ENCODE data around the gene HDAC4. TPM values are rescaled to one million over a fixed set of nuclear protein-coding genes. Genes with fewer than 3 reads are reported as not detected.

HDAC4 gene
- total and polyA plus RNA-seq, 3 experiments from 2014 or later: 8.3 to 28.8 (median 24.0) TPM

DNA sequence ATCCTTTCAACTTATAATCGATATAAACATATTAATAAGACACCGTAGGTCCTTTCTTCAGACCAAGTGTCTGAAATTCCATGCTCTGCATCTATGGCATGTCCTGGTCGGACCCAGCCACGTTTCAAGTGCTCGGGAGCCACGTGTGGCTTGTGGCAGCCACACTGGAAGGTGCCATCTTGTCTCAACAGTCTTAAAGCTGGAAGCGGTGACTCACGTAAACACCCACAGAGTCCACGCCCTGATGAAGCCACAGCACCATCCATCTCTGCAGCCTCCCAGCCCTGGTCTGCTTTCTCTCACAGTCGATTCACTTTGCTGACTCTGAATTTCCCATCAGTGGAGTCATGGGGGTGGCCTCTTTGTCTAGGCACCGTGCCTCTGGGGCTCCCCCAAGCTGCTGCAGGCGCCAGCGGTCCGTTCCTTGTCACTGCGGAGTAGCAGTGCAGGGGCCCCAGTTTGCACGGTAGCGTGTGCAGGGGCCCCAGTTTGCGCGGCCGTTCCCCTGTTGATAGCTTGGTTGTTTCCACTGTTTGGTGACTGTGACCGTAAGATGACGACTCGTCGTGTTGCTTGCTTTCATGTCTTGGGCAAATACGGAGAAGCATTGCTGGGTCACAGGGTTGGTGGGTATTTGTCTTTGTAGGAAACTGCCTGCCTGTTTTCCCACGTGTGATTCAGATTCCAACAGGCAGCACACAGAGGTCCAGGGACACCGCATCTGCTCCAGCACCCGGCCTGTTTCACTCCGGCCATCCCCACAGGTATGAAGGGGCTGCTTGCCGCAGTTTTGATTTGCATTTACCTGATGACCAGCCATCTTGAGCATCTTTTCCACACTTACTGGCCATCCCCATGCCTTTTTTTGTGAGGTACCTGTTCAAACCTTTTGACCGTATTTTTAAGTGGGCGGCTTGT lies 240.3 kb downstream of the HDAC4 start:
- peak in 1 of 5 donors; percentile 25 for DNase-seq
- Mint-ChIP-seq H3K9me3 (no peaks in the 10 kb centered on the region), H3K4me3 (no peak overlapping the region), H3K36me3 (peaks cover 5 to 69% (median 9%) of the 10 kb centered on the region in 3 donors), H3K27ac (peak overlapping the region in 2 of 8 donors; percentile 11 to 48), H3K27me3 (no peaks in the 10 kb centered on the region), H3K4me1 (peaks cover 20 to 25% (median 21%) of the 10 kb centered on the region in 3 donors)
- Histone ChIP-seq H3K4me3 (ENCODE audit: low read length) (no peak overlapping the region), H3K27me3 (ENCODE audit: insufficient read depth, low read length, poor library complexity, severe bottlenecking) (no peaks in the 10 kb centered on the region), H3K36me3 (ENCODE audit: insufficient read depth, low read length) (peaks cover 10% of the 10 kb centered on the region), H3K4me1 (ENCODE audit: insufficient read depth, low read length) (peaks cover 19% of the 10 kb centered on the region), H3K9me3 (ENCODE audit: low read length) (no peaks in the 10 kb centered on the region), H3K27ac (ENCODE audit: low read depth, low read length) (no peak overlapping the region)
- POLR2A ChIA-PET: interaction anchor here (0.6 kb wide), 1 partner anchor 128 kb away, joined by 3 read pairs; no protein-coding TSS in a partner anchor
- CTCF ChIA-PET: no interaction called here

DNA sequence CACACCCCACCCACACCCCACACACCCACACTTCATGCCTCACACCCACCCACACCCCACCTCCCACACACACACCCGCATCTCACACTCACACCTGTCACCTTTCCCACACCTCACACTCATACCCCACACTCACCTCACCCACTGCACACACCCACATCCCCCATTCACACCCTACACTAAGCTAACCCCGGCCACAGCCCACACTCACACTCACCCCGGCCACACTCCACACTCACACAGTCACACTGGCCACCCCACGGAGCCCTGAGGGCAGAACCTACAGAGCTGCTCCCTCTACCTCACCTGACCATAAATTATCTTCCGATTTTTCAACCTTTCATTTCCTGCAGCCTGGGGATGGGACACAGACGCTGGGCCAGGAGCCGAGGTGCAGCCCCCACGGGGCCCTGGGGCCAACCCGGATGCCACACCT lies 241.3 kb downstream of the HDAC4 start:
- Mint-ChIP-seq H3K4me1 (peaks cover 11 to 15% (median 12%) of the 10 kb centered on the region in 3 donors), H3K36me3 (peaks cover 8 to 73% (median 11%) of the 10 kb centered on the region in 3 donors), H3K9me3 (no peaks in the 10 kb centered on the region), H3K27me3 (no peaks in the 10 kb centered on the region), H3K4me3 (peak overlapping the region in 1 of 7 donors; percentile 69), H3K27ac (peak overlapping the region in 3 of 8 donors; percentile 50 to 83 (median 74))
- Histone ChIP-seq H3K27ac (ENCODE audit: low read depth, low read length) (no peak overlapping the region), H3K36me3 (ENCODE audit: insufficient read depth, low read length) (peaks cover 19% of the 10 kb centered on the region), H3K9me3 (ENCODE audit: low read length) (no peaks in the 10 kb centered on the region), H3K4me1 (ENCODE audit: insufficient read depth, low read length) (peaks cover 12% of the 10 kb centered on the region), H3K4me3 (ENCODE audit: low read length) (no peak overlapping the region), H3K27me3 (ENCODE audit: insufficient read depth, low read length, poor library complexity, severe bottlenecking) (no peaks in the 10 kb centered on the region)
- DNase-seq: peak in 1 of 5 donors; percentile 16
- ChIA-PET CTCF (no interaction called here), POLR2A (interaction anchor here (0.6 kb wide), 1 partner anchor 129 kb away, joined by 3 read pairs; no protein-coding TSS in a partner anchor)

DNA sequence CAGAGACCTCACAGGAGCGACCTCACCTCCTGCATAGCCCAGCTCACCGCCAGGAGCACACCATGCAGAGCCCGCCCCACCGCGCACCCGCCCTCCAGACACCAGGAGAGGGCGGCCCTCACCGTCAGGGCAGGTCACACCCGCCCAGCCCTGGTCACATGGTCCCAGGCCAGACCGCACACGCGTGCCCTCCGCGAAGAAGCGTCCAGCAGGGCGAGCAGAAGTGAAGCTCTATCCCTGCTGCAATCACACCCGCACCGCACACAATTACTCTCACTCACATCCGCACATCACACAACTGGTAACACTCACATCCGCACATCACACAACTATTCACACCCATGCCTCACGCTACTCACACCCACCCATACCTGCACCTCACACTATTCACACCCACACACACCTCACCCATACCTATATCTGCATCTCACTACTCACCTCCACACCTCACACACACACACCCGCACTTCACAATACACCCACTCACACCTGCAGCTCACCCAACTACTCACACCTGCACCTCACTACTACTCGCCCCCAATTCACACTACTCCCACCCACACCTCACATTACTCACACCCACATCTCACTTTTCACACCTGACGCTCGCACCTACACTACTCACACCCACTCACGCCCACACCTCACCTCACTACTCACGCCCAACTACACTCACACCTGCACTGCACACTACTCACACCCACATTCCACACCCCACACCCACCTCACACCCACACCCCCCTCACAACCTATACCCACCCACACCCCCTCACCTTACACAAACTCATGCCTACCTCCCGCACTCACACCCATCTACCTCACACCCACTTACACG lies 242.0 kb downstream of the HDAC4 start:
- Histone ChIP-seq H3K27ac (ENCODE audit: low read depth, low read length) (no peak overlapping the region), H3K9me3 (ENCODE audit: low read length) (no peaks in the 10 kb centered on the region), H3K4me1 (ENCODE audit: insufficient read depth, low read length) (peaks cover 6% of the 10 kb centered on the region), H3K4me3 (ENCODE audit: low read length) (no peak overlapping the region), H3K27me3 (ENCODE audit: insufficient read depth, low read length, poor library complexity, severe bottlenecking) (no peaks in the 10 kb centered on the region), H3K36me3 (ENCODE audit: insufficient read depth, low read length) (peaks cover 19% of the 10 kb centered on the region)
- ChIA-PET POLR2A (no interaction called here), CTCF (no interaction called here)
- peaks cover 5 to 9% (median 6%) of the 10 kb centered on the region in 3 donors for H3K4me1 Mint-ChIP-seq
- H3K27me3 Mint-ChIP-seq: no peaks in the 10 kb centered on the region
- peak overlapping the region in 4 of 8 donors; percentile 4 to 87 (median 12) for H3K27ac Mint-ChIP-seq
- H3K4me3 Mint-ChIP-seq: no peak overlapping the region
- peaks cover 9 to 73% (median 14%) of the 10 kb centered on the region in 3 donors for H3K36me3 Mint-ChIP-seq
- DNase-seq: peak in 1 of 5 donors; percentile 36
- H3K9me3 Mint-ChIP-seq: no peaks in the 10 kb centered on the region

DNA sequence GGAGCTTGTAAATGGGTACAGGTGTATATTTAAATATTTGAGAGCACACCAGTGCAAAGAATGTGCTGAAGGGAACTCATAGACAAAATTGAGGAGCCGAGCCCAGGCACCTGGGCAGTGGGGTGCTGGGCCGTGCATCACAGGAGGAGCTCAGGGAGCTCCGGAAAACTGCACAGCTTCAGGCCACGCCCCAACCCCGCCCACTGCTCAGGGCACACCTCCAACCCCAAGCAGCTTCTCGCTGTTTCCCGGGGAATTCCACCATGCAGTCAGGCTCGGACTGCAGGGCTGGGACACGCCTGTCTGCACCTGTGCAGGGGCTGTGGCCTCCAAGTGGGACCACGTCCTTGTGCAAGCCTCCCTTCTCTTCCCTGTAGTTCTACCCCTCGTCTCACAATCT lies 243.0 kb downstream of the HDAC4 start:
- no peak overlapping the region for H3K4me3 Mint-ChIP-seq
- H3K9me3 Mint-ChIP-seq: peaks cover 0 to 2% (median 0%) of the 10 kb centered on the region in 5 donors
- peaks cover 16 to 76% (median 19%) of the 10 kb centered on the region in 3 donors for H3K36me3 Mint-ChIP-seq
- no peaks in the 10 kb centered on the region for H3K27me3 ChIP-seq (ENCODE audit: insufficient read depth, low read length, poor library complexity, severe bottlenecking)
- no peaks in the 10 kb centered on the region for H3K9me3 ChIP-seq (ENCODE audit: low read length)
- H3K27ac Mint-ChIP-seq: no peak overlapping the region
- peak in 1 of 5 donors; percentile 36 for DNase-seq
- POLR2A ChIA-PET: no interaction called here
- no peaks in the 10 kb centered on the region for H3K4me1 ChIP-seq (ENCODE audit: insufficient read depth, low read length)
- peaks cover 0 to 4% (median 4%) of the 10 kb centered on the region in 3 donors for H3K4me1 Mint-ChIP-seq
- CTCF ChIA-PET: no interaction called here
- no peak overlapping the region for H3K27ac ChIP-seq (ENCODE audit: low read depth, low read length)
- H3K4me3 ChIP-seq (ENCODE audit: low read length): no peak overlapping the region
- peaks cover 19% of the 10 kb centered on the region for H3K36me3 ChIP-seq (ENCODE audit: insufficient read depth, low read length)
- no peaks in the 10 kb centered on the region for H3K27me3 Mint-ChIP-seq

DNA sequence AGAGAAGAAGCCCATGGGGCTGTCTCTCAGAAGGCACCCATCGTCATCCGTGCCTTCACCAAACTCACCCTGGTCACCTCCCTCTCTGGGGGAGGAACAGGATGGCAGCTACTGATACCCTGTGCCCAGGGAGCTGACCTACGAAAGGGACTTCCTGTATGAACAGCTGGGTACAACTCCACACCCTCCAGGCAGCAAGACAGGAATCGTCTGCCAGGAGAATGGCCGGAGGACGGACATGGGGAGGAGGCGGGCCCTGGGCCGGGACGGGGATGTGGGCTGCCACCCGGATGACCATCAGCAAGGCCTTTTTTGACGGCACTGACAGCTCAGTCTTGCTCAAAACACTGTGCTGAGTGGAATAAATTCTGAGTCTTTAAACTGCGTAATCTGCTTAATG lies 243.6 kb downstream of the HDAC4 start:
- CTCF ChIA-PET: no interaction called here
- Histone ChIP-seq H3K27ac (ENCODE audit: low read depth, low read length) (no peak overlapping the region), H3K27me3 (ENCODE audit: insufficient read depth, low read length, poor library complexity, severe bottlenecking) (no peaks in the 10 kb centered on the region), H3K4me3 (ENCODE audit: low read length) (no peak overlapping the region), H3K36me3 (ENCODE audit: insufficient read depth, low read length) (peaks cover 19% of the 10 kb centered on the region), H3K9me3 (ENCODE audit: low read length) (no peaks in the 10 kb centered on the region), H3K4me1 (ENCODE audit: insufficient read depth, low read length) (no peaks in the 10 kb centered on the region)
- H3K4me3 Mint-ChIP-seq: no peak overlapping the region
- H3K9me3 Mint-ChIP-seq: peaks cover 0 to 2% (median 0%) of the 10 kb centered on the region in 5 donors
- peaks cover 0 to 7% (median 6%) of the 10 kb centered on the region in 3 donors for H3K4me1 Mint-ChIP-seq
- POLR2A ChIA-PET: no interaction called here
- peak in 1 of 5 donors; percentile 29 for DNase-seq
- no peaks in the 10 kb centered on the region for H3K27me3 Mint-ChIP-seq
- peaks cover 18 to 77% (median 19%) of the 10 kb centered on the region in 3 donors for H3K36me3 Mint-ChIP-seq
- H3K27ac Mint-ChIP-seq: peak overlapping the region in 1 of 8 donors; percentile 75

DNA sequence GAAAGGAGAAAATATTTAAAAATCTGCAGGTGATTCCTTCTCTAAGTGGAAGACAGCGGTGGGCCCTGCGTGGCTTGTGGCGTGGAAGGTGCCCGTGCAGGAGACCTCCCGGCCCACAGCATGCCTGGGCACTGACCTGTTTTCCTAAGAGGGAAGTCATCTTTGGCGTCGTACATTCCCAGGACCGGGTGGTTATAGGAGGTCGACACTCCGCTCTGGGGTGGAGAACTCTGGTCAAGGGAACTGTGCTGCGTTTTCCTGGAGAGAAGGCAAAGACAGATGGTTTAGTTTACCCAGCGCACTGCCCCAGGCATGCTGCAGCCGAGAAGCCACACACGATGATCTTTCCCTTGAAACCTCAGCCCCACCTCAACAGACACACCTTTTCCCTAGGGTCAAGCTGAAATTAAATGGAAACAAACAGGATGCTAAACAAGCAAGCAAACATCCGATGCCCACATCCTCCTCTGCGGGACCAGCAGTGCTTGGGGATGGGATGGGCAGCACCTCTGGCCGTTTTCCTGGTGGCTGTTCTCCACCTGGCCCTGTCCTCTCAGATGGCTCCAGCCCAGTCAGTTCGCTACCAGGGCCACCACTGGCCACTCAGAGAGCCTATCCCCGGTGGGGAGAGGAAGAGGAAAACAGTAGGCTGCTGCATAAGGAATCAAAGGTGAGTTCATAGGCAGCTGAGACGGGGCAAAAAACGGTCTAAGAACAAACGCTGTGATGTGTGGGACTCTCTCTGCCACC lies 244.1 kb downstream of the HDAC4 start:
- Histone ChIP-seq H3K4me1 (ENCODE audit: insufficient read depth, low read length) (peaks cover 2% of the 10 kb centered on the region), H3K36me3 (ENCODE audit: insufficient read depth, low read length) (peaks cover 19% of the 10 kb centered on the region), H3K9me3 (ENCODE audit: low read length) (no peaks in the 10 kb centered on the region), H3K27ac (ENCODE audit: low read depth, low read length) (no peak overlapping the region), H3K4me3 (ENCODE audit: low read length) (no peak overlapping the region), H3K27me3 (ENCODE audit: insufficient read depth, low read length, poor library complexity, severe bottlenecking) (no peaks in the 10 kb centered on the region)
- POLR2A ChIA-PET: no interaction called here
- CTCF ChIA-PET: no interaction called here
- peak overlapping the region in 2 of 8 donors; percentile 36 to 75 for H3K27ac Mint-ChIP-seq
- no peak for DNase-seq
- no peaks in the 10 kb centered on the region for H3K27me3 Mint-ChIP-seq
- peaks cover 0 to 2% (median 0%) of the 10 kb centered on the region in 5 donors for H3K9me3 Mint-ChIP-seq
- peaks cover 18 to 77% (median 19%) of the 10 kb centered on the region in 3 donors for H3K36me3 Mint-ChIP-seq
- no peak overlapping the region for H3K4me3 Mint-ChIP-seq
- H3K4me1 Mint-ChIP-seq: peaks cover 0 to 13% (median 7%) of the 10 kb centered on the region in 3 donors

GRCh38 chr2:239155806-239156480 lies 244.9 kb downstream of the HDAC4 start:
- Histone ChIP-seq H3K4me3 (ENCODE audit: low read length) (no peak overlapping the region), H3K27ac (ENCODE audit: low read depth, low read length) (no peak overlapping the region), H3K27me3 (ENCODE audit: insufficient read depth, low read length, poor library complexity, severe bottlenecking) (no peaks in the 10 kb centered on the region), H3K9me3 (ENCODE audit: low read length) (peaks cover 7% of the 10 kb centered on the region), H3K36me3 (ENCODE audit: insufficient read depth, low read length) (peaks cover 19% of the 10 kb centered on the region), H3K4me1 (ENCODE audit: insufficient read depth, low read length) (peaks cover 9% of the 10 kb centered on the region)
- ChIA-PET POLR2A (no interaction called here), CTCF (no interaction called here)
- no peaks in the 10 kb centered on the region for H3K27me3 Mint-ChIP-seq
- DNase-seq: peak in 1 of 5 donors; percentile 37
- peaks cover 20 to 71% (median 23%) of the 10 kb centered on the region in 3 donors for H3K36me3 Mint-ChIP-seq
- H3K4me1 Mint-ChIP-seq: peaks cover 6 to 20% (median 11%) of the 10 kb centered on the region in 3 donors
- H3K9me3 Mint-ChIP-seq: peaks cover 2 to 4% (median 3%) of the 10 kb centered on the region in 5 donors
- H3K27ac Mint-ChIP-seq: peak overlapping the region in 2 of 8 donors; percentile 21 to 30
- H3K4me3 Mint-ChIP-seq: no peak overlapping the region
